ENCODE data around the gene SPATS2. TPM values are rescaled to one million over a fixed set of nuclear protein-coding genes. Genes with fewer than 3 reads are reported as not detected.

The SPATS2 gene
- total and polyA plus RNA-seq, 2 of the 4 experiments (the other 2 are of a cell fraction), result 50.6 to 63.3 TPM

GRCh38 chr12:49334226-49334625, 33.0 kb upstream of the SPATS2 start:
- no peak overlapping the region for H3K9ac ChIP-seq (ENCODE audit: low read depth, low read length)
- H2BK5ac ChIP-seq (ENCODE audit: low read depth, low read length, poor library complexity, severe bottlenecking), result no peak overlapping the region
- no peak overlapping the region for H4K91ac ChIP-seq (ENCODE audit: insufficient read depth, low read depth, low read length)
- H2AK9ac ChIP-seq (replicated peaks; ENCODE audit: low read depth, low read length, poor library complexity), result no peak overlapping the region
- BruUV-seq (replicated peaks), result no TSS peak
- H3K23ac ChIP-seq (ENCODE audit: low read depth, low read length), result no peak overlapping the region
- no peak overlapping the region for H4K8ac ChIP-seq (ENCODE audit: low read depth in 2 of 2, low read length in 2 of 2)
- H3K18ac ChIP-seq (ENCODE audit: low read depth, low read length), result no peak overlapping the region
- dilution Hi-C loops (cut with HindIII; ENCODE audit: low sequenced_read_pairs, unreplicated experiment), result no loop called here
- CTCF ChIA-PET, result no interaction called here
- WGBS, 2 experiments (ENCODE audit: extremely low coverage in 2 of 2, insufficient read length in 1 of 2), result 49% methylated on average over 13 of the region's 19 CpGs; no CpG with 5 or more reads in 1 of the 2 experiments
- no peak overlapping the region for H2BK20ac ChIP-seq (ENCODE audit: low read depth, low read length)
- no peak overlapping the region for H4K5ac ChIP-seq (ENCODE audit: low read depth, low read length)
- H3K79me1 ChIP-seq (ENCODE audit: low read depth in 1 of 2, low read length in 2 of 2), result no peaks in the 10 kb centered on the region
- no peak overlapping the region for H3K4me3 ChIP-seq (ENCODE audit: insufficient read depth, low read depth, low read length)
- peaks cover 47% of the 10 kb centered on the region for H3K27me3 ChIP-seq (ENCODE audit: control insufficient read depth, insufficient read depth, low read length)
- no peak overlapping the region for H3K14ac ChIP-seq (replicated peaks; ENCODE audit: low read depth, low read length)
- no peaks in the 10 kb centered on the region for H3K9me3 ChIP-seq (ENCODE audit: control insufficient read depth, insufficient read depth, low read length)
- no peak overlapping the region for H2AK5ac ChIP-seq (ENCODE audit: low read depth, low read length)
- no peak overlapping the region for H3K56ac ChIP-seq (ENCODE audit: extremely low read depth, insufficient read depth, low read length)
- peaks cover 2% of the 10 kb centered on the region for H3K36me3 ChIP-seq (ENCODE audit: control insufficient read depth, insufficient read depth, low read length)
- no peak overlapping the region for H3K27ac ChIP-seq (ENCODE audit: insufficient read depth, low read length)
- no peak overlapping the region for H2BK15ac ChIP-seq (ENCODE audit: low read depth, low read length)
- no peaks in the 10 kb centered on the region for H3K4me1 ChIP-seq (ENCODE audit: control insufficient read depth, insufficient read depth, low read length)
- no peak overlapping the region for H3K4ac ChIP-seq (ENCODE audit: low read depth, low read length)
- ATAC-seq (ENCODE audit: low read depth) (no peak), DNase-seq (no peak)
- H4K20me1 ChIP-seq (ENCODE audit: insufficient read depth, low read length), result no peaks in the 10 kb centered on the region
- no peaks in the 10 kb centered on the region for H3K9me1 ChIP-seq (ENCODE audit: insufficient read depth, low read length)
- intact Hi-C loops (cut with micrococcal nuclease), result no loop called here
- no peak overlapping the region for H2BK120ac ChIP-seq (ENCODE audit: low read depth, low read length)
- in situ Hi-C loops (cut with MboI; ENCODE audit: low sequenced_read_pairs), result no loop called here
- H3K4me2 ChIP-seq (ENCODE audit: low read depth, low read length), result no peak overlapping the region
- TF ChIP-seq MAZ (IDR thresholded peaks at IDR 0.05; ENCODE audit: borderline replicate concordance, low read depth, low read length), result no peak
- TF ChIP-seq CTCF (conservative IDR thresholded peaks at IDR 0.05; ENCODE audit: low read depth, low read length), result no peak
- no peak for TF ChIP-seq MXI1 (IDR thresholded peaks at IDR 0.05; ENCODE audit: borderline replicate concordance, low read depth, low read length)
- no peak for TF ChIP-seq ELK1 (IDR thresholded peaks at IDR 0.05; ENCODE audit: borderline replicate concordance, low read depth, low read length)
- TF ChIP-seq RAD21 (IDR thresholded peaks at IDR 0.05; ENCODE audit: low read length), result no peak
- no peak for TF ChIP-seq RFX5 (IDR thresholded peaks at IDR 0.05; ENCODE audit: low read depth, low read length)
- no peak for TF ChIP-seq MAFK (IDR thresholded peaks at IDR 0.05; ENCODE audit: low read depth, low read length)
- TF ChIP-seq FOS (IDR thresholded peaks at IDR 0.05; ENCODE audit: low read depth, low read length), result no peak
- TF ChIP-seq USF2 (IDR thresholded peaks at IDR 0.05; ENCODE audit: low read depth, low read length), result no peak
- no peak for TF ChIP-seq SMC3 (IDR thresholded peaks at IDR 0.05; ENCODE audit: low read depth, low read length)
- no peak for TF ChIP-seq BHLHE40 (IDR thresholded peaks at IDR 0.05; ENCODE audit: low read depth, low read length)
- no peak for TF ChIP-seq CHD1 (IDR thresholded peaks at IDR 0.05; ENCODE audit: low read depth, low read length)
- no peak overlapping the region for H2AFZ ChIP-seq (replicated peaks; ENCODE audit: low read length, poor library complexity)
- POLR2A ChIA-PET (ENCODE audit: unreplicated experiment), result no interaction called here

Data from IMR-90 (cell line).